ENCODE results near the gene NUDT16.

NUDT16 gene

DNA sequence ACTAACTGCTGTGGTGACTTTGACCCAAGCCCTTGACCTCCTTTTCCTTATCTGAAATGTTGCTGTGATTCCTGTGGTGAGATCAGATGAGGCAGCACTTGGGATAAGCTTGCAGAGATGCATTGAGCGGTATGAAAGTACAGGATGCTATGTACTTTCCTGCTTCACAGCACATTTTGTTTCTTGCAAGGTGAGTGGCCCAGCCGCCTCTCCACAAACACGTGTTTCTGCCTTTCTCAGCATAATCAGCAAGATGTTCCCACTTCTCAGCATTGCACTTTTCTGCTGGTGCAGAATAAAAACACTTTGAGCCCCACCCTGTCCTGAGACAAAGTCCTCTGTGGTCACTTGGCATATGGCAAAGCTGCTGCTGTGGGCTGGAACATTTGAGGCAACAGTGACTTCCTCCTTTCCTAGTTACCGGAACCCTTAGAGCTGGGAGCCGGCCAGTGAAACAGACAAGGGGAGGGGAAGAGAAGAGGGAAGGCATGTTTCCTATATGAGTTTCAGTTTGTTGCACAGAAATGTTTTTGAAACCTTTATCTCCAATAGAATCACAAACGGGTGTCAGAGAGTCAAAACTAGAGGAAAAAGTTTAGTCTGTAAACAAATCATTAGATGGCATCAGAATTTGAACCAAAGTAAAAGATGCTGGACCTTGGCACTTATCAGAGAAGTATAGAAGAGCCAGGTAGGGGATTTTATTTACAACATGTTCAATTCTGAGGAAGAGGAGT lies 5.0 kb downstream of the NUDT16 start:
- DNase-seq (ENCODE audit: low spot score) = no peak

DNA sequence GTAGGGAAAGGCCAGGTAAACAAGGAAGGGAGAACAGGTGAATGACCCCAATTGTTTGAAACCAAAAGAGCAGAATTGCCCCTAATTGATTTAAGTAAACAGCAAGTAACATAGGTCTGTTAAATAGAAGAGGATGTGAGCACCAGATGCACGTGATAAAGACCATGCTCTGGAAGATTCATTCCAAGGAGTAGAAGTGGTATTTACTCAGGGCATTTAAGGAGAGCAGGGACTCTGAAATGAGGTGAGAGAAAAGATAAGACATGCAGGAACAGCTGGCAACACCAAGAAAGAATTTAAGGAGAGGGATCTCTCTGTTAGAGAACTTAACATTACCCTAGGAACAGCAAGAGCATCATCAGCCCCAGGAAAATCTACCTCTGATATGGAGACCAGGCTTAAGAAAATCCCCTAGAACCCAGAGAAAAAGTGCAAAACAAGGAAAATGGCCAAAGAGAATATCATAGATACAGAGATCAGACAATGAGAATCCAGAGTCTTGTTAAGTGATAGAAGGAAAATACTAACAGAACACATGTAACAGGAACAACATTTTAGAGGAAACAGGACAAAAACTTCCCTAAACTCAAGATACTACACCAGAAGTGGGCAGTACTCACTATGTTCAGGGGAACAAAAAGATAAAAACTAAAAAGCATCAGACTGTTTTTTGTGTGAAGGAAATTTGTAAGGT lies 6.4 kb downstream of the NUDT16 start:
- DNase-seq (ENCODE audit: low spot score) = no peak

DNA sequence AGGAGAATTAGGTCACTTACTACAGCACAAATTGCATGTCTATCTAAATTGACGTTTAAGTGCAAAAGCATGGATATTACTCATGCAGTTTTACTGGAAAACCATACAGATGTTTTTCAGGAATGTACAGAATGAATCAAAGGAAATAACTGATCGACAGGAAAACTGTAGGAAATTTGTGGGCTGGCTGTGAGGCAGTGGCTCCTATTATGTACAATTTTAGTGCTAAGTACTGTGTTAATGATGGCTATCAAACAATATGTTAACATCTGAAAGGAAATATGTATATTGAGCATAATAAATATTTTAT lies 6.9 kb downstream of the NUDT16 start:
- DNase-seq (ENCODE audit: low spot score) = no peak

DNA sequence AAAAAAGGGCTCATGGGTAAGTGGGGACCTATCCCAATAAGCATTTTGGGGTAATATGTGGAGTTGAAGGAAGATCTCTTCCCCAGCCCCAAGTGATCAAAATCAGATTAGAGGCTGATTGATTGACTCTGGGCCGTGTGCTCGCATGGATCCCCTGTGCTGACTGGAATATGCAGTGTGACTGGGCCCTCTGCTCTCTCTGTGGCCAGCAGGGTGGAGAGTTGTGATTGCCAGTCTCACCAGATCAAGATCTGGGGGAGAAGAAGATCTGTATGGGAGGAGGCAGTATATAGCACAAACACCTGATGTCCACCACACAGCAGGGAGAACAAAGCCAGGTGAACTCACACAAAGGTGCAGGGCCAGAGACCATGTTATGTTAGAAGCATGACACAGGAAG lies 8.8 kb downstream of the NUDT16 start:
- DNase-seq (ENCODE audit: low spot score) = no peak

DNA sequence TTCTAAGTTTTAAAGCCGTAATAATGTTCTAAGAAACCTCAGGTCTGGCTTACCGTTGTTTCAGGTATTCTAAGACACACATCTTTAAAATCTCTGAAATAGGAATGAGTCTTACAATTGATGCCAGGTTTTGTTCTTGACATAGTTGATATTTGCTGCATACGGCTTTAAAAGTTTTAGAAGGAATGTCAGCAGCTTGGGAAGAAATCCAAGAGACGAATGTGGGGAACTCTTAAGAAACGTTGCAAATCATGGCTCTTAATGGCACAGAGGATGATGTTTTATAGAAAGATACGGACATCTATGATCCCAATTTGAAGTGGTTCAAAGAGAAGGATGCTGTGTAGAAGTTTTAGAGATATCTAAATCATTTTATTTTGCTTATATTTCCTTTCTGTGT lies 11.5 kb downstream of the NUDT16 start:
- DNase-seq (ENCODE audit: low spot score) = no peak

DNA sequence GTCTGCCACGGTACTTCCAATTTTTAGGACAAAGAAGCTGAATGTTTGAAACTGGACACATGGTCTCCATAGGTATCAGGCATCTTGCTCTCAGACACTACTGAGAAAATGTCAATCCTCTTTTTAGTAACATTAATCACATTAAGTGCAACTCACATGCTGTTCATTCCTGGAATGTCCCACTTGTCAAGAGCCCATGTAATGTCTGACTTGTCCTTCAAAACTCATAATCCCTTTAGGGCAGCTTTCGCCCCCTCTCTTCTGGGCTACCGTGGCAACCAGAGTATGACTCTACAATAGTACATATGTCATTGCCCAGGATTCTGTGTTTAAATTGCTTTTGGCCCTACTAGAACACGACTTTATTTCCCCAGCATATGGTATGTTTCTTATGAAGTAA lies 12.3 kb downstream of the NUDT16 start:
- no peak for DNase-seq (ENCODE audit: low spot score)

DNA sequence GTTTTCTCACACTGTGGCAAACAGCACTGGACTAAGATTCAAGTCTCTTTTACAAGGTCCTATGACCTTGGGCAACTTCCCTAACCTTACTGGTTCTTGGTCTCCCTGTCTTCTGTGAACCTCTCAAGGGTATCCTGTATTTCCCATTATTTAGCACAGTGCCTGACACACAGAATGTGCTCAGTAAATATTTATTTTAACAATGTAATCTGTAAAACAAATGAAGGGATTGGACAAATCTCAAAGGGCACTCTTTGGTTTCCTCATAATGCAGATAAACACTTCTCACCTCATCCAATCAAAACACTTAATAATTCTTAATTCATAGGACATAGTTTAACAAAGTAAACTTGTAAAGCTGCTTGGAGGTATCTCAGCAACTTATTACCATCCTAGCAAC lies 12.8 kb downstream of the NUDT16 start:
- DNase-seq (ENCODE audit: low spot score) = no peak

DNA sequence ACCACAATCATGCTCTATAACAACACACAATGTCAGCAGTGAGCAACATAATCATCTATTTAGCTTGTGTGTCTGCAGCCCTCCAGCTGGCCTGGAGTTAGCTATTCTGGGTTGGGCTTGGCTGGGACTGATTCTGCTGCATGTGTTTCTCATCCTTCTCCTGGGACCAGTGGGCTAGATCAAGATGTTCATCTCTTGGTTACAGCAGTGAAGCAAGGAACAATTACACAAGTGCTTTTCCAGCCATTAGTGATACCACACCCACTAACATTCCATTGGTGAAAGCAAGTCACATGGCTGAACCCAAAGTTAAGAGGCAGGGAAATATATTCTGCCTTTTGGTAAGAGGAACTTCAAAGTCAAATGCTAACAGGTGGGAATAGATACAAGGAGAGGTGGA lies 14.6 kb downstream of the NUDT16 start:
- no peak for DNase-seq (ENCODE audit: low spot score)

DNA sequence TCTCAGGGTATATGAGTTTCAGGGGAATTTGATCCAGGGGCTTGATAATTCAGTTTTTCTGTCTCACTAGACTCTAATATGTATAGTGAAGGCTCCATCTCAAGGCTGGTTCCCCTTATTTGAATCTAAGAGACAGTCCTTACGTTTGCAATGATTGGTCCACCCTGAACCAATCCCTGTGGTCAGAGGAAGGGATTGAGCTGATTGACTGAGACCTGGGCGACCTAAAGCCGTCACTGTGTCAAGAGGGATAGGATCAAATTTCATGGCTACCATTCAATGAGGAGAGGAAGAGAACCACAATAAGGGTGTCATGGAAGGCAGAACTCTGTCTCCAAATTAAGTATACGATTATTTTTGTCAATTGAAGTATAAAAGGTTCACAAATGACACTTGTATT lies 16.3 kb downstream of the NUDT16 start:
- no peak for DNase-seq (ENCODE audit: low spot score)

DNA sequence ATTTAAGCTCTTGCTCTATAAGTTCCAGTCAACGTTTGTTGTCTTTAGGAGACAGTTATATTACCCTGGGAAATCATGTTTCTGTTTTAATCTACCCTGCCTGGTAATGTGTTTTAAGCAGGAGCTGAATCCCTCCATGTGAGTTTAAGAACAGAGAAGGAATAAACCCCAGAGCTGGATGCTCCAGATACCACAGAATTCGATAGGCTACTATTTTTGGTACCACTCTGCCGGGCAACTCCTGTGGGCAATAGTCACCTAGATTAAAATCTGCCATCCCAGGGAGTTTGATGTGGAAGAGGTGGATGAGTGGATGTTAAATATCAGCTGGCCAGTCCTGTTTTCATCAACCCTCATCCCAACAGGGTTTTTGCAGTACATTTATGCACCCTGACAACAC lies 20.4 kb downstream of the NUDT16 start:
- DNase-seq (ENCODE audit: low spot score) = no peak

DNA sequence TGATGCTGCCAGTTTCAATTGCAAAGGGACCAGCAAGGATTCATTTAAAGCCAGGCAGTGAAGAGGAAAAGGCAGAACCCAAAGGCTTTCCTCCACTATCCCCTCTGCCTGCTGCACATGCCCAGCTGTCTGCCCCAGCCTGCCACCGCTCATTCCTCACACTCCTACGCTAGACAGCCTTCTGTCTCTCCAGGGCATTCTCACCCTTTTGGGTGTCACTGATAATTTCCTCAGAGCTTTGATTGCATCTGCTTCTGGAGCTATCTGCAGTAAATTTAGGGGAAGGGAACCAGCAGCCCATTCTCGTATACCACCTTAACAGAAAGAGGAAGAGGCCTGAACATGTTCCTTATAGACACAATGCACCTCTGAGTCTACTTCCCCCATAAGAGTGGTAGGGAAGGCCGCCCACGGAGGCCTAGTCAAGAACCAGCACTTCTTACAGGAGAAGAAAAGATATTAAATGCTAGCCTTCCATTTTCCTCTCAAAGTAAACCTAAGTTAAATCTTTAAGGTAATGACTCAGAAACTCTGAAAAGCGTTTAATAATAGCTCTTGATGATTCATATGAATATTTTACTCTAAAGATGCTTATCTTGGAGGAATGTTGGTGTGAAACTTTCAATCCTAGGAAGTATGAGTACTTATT lies 20.9 kb downstream of the NUDT16 start:
- no peak for DNase-seq (ENCODE audit: low spot score)

DNA sequence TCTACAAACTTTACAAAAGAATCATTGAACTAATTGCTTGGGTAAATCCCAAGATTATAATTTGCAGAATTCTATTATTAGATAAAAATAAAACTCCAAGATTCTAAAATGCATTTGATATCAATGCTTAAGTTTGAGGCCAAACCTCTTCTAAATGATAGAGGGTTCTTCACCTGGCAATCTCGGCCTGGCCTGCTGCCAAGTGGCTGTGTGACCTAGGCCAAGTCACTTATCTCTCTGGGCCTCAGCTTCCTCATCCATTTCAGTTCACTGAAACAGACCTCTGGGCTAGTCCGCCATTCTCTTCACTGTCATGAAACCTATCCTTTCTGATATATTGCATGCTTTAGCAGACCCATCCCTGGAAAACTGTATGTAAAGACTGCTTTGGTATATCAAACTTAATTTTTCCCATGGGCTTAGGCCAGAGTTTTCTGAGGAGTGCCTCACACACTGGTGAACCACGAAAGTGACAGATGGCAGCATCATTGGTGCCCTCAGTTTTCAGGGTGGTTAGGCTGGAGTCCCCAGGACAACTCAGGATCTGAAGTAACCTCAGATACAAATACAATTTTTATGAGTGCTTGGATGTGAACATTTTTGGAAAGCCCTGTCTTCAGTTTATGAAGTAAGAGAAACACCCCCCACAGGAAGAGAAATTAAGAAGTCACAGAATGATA lies 21.8 kb downstream of the NUDT16 start:
- no peak for DNase-seq (ENCODE audit: low spot score)

DNA sequence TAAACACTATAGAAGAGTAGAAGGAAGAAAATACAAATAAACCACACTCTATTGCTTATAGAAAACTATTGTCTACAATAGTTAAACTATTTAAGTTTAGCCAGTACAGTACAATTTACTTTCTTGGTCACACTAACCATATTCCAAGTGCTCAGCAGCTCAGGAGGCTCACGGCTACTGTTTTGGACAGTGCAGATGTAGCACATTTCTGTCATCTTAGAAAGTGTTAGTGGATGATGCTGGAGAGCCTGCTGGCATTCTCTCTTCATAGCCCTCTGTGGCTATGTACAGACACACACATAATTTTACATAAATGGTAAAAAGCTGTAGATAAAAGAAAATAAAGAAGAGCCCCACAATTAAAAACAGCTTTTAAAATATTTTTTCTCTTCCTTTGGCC lies 23.8 kb downstream of the NUDT16 start:
- no peak for DNase-seq (ENCODE audit: low spot score)

DNA sequence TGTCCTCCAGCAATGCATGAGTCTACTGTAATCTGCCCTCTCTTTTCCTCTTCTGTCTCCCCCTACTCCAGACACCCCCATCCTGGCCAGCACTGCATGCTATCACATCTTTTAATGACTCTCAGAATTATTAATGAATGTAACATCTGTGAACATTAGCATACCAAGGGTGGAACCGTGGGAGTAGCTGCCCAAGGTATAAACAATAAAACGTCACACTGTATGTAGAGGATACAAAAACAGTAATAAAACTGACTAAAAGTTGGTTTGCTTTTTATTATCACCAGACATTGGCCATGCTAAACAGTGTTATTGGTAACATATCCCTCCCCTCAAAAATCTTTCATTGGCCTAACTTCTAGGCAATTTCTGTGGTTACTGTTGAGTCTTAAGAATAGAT lies 24.7 kb downstream of the NUDT16 start:
- no peak for DNase-seq (ENCODE audit: low spot score)

DNA sequence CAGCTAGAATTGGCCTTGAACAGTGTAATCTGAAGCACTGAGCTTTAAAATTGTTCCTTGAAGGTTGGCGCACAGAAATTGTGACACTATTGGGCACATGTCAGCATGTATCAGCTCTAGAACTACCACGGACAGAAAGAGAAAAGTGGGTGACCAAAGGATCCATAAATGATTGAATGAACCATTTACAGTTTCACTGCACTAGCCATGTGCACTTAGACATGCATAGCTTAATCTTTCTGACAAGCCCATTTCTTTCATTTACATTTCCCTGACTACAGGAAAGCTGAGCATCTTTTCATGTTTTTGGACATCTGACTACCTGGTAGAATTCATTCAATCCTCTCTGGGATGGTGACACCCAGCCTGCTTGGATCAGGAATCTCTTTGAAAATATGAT lies 36.2 kb downstream of the NUDT16 start:
- DNase-seq (ENCODE audit: low spot score) = no peak

DNA sequence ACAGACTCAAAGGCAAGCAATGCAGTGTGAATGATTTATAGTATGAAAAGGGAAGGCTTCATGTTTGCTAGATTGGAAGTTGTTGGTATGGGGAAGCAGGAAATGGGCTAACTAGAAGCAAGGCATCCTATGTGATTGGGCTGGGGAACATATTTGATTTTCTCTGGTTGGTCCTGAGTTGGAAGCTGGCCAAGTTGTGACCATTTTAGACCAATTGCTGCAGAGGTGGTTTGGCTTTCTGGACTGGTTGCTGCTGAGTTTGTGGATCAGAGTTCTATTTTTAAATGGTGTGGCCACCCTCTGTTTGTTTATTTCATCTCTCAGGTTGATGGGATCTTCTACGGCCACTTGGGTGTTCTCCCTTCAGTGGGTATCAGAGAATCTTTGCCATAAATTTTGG lies 39.7 kb downstream of the NUDT16 start:
- DNase-seq (ENCODE audit: low spot score) = no peak

DNA sequence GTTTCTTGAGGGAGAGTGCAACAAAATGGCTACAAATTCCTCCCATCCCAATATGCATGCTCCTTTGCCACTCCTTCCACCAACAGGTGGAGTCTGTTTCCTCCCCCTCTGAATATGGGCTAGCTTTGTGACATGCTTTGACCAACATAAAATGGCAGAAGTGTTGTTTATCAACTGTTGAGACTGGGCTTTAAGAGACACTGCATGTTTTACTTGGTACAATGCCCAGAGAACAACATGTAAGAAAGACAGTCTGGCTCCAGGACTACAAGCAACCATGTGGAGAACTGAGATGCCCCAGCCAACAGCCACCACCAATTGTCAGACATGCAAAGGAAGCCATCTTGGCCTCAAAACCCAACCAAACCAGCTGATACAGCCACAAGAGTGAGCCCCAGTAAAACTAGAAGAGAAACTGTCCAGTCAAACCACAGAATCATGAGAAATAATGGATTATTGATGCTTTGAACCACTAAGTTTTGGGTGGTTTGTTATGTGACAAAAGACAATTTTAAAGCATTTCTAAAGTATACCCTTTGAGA lies 40.5 kb downstream of the NUDT16 start:
- DNase-seq (ENCODE audit: low spot score) = no peak

DNA sequence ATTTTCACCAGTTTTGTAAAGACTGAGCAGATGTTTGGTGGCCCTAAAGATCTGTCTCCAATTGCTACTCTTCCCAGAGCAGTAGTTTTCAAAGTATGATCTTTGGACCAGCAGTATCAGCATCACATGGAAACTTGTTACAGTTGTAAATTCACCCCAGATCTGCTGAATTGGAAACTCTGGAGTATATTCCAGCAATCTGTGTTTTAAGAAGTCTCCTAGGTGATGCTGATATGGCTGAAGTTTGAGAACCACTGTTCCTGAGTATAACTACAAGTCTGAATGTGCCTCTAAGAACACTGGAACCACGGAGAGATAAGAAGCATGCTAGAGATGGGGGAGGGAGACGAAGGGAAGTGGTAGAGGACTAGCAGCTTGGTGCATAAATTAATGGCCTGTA lies 45.7 kb downstream of the NUDT16 start:
- no peak for DNase-seq (ENCODE audit: low spot score)

DNA sequence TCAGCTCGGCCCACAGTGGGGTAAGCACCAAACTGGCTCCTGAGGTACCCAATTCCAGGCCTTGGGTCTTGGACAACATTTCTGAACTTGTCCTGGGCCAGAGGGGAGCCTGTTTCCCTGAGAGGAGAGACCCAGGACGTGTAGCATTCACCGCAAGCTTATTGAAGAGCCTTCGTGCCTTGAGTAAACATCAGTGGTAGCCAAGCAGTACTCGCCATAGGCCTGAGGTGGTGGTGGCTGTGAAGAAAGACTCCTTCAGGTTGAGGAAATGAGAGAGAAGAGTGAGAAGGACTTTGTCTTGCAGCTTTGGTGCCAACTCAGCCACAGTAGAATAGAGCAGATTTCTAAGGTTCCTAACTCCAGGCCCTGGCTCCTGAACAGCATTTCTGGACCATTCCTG lies 50.2 kb downstream of the NUDT16 start:
- no peak for DNase-seq (ENCODE audit: low spot score)

DNA sequence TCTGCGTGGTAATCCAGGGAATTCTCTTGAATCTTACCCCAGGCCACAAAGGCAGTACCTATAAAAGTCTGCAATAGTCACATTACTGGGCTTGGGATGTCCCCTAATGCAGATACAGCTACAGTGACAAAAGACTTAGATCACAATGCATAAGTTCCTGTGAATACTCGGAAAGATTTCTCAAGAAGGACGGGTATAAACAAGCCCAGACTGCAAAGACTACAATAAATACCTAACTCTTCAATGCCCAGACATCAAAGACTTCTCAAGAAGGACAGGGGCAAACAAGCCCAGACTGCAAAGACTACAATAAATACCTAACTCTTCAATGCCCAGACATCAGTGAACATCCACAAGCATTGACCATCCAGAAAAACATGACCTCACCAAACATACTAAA lies 50.9 kb downstream of the NUDT16 start:
- DNase-seq (ENCODE audit: low spot score) = no peak

DNA sequence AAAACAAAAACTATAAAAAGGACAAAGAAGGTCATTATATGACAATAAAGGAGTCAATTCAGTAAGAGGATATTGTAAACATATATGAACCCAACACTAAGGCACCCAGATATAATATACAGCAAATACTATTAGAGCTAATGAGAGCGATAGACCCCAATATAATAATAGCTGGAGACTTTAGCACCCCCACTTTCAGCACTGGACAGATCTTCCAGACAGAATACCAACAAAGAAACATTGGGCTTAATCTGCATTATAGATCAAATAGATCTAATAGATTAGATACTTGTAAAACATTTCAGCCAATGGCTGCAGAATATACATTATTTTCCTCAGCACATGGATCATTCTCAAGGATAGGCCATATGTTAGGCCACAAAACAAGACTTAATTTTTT lies 53.4 kb downstream of the NUDT16 start:
- no peak for DNase-seq (ENCODE audit: low spot score)

All from germinal center (tissue), 1 donor.